PC-9 (cell line): ENCODE data around the gene CDC14A. TPM values are rescaled to one million over a fixed set of nuclear protein-coding genes. Genes with fewer than 3 reads are reported as not detected.
A peak's percentile ranks its signal among the peaks of the same experiment; 100 is the strongest.

ENCODE experiments used
- BruUV-seq: library from RNA; stranded (reverse); fragments of 400-500 nt; replicated peaks from 2 replicates; lab custom pipeline; 2021; lab: Mats Ljungman, UMichigan
- CTCF ChIA-PET: fragments of 300-600 bp; sonication (Branson Sonifier 250); formaldehyde crosslinking; loops from one replicate; lab custom pipeline; 2022; ENCODE audit warnings: antibody characterized with exemption; lab: Charles Lee
- POLR2A ChIA-PET: fragments of 300-600 bp; sonication (Branson Sonifier 250); formaldehyde crosslinking; loops from one replicate; lab custom pipeline; 2022; ENCODE audit warnings: antibody characterized with exemption; ENCODE audit not compliant: unreplicated experiment; lab: Charles Lee
- DNase-seq, 2 experiments: peaks; one replicate each; pipeline versions ENCODE4 v3.0.0 to v3.0.0-alpha.2; 2015 to 2022; ENCODE audit warnings: mixed read lengths in 1 of 2
- H2AFZ ChIP-seq: fragments of 200-600 bp; sonication (generic); 2 replicates; pipeline ENCODE4 v1.8.1; 2017; ENCODE audit warnings: antibody characterized with exemption
- H3F3A ChIP-seq: fragments of 200-600 bp; sonication (generic); 2 replicates; pipeline ENCODE4 v1.8.1; 2017; ENCODE audit warnings: antibody characterized with exemption, mild to moderate bottlenecking, low read depth; ENCODE audit not compliant: insufficient read depth
- H3K27ac ChIP-seq: fragments of 200-600 bp; sonication (generic); 2 replicates; pipeline ENCODE4 v1.6.1; 2016; ENCODE audit warnings: mixed run types
- H3K27me3 ChIP-seq: fragments of 200-600 bp; sonication (generic); 2 replicates; pipeline ENCODE4 v1.6.1; 2016; ENCODE audit warnings: low read depth, mixed run types; ENCODE audit not compliant: insufficient read depth
- H3K36me3 ChIP-seq: fragments of 200-600 bp; sonication (generic); 2 replicates; pipeline ENCODE4 v1.6.1; 2016; ENCODE audit warnings: low read depth, mixed run types
- H3K4me1 ChIP-seq: fragments of 200-600 bp; sonication (generic); replicated peaks from 2 replicates; pipeline ENCODE4 v1.6.1; 2016; ENCODE audit warnings: mixed run types; ENCODE audit not compliant: insufficient read depth
- H3K4me2 ChIP-seq: fragments of 200-600 bp; sonication (generic); 2 replicates; pipeline ENCODE4 v1.6.1; 2017; ENCODE audit warnings: mixed run types
- H3K4me3 ChIP-seq: fragments of 200-600 bp; sonication (generic); 2 replicates; pipeline ENCODE4 v1.6.1; 2016; ENCODE audit warnings: mixed run types
- H3K79me2 ChIP-seq: fragments of 200-600 bp; sonication (generic); 2 replicates; pipeline ENCODE4 v1.6.1; 2017; ENCODE audit warnings: low read depth, mixed run types
- H3K9me2 ChIP-seq: fragments of 200-600 bp; sonication (generic); 2 replicates; pipeline ENCODE4 v1.8.1; 2017; ENCODE audit warnings: mild to moderate bottlenecking; ENCODE audit not compliant: insufficient read depth
- H3K9me3 ChIP-seq: fragments of 200-600 bp; sonication (generic); 2 replicates; pipeline ENCODE4 v1.8.1; 2016; ENCODE audit warnings: low read depth; ENCODE audit not compliant: insufficient read depth
- H4K20me1 ChIP-seq: fragments of 200-600 bp; sonication (generic); 2 replicates; pipeline ENCODE4 v1.8.1; 2017; ENCODE audit not compliant: insufficient read depth
- EZH2 ChIP-seq: fragments of 200-600 bp; sonication (generic); IDR thresholded peaks from 2 replicates; pipeline ENCODE4 v1.8.0; 2017; ENCODE audit warnings: antibody characterized with exemption, low read depth
- intact Hi-C: fragments of 100-400 bp; cut with micrococcal nuclease; formaldehyde crosslinking; loops from one replicate; pipeline ENCODE4 v1.10.0; 2022; ENCODE audit not compliant: unreplicated experiment
- total RNA-seq: library from RNA; stranded (reverse); gene quantifications from 2 replicates; pipeline ENCODE4 v1.2.3, GENCODE V29; 2021
- TF ChIP-seq, protein P1 (sequence below): fragments of 200-600 bp; sonication (generic); conservative IDR thresholded peaks from 2 replicates; pipeline ENCODE4 v1.6.1; 2017; ENCODE audit warnings: mixed run types, antibody characterized with exemption, mild to moderate bottlenecking, moderate library complexity

The CDC14A gene
- total RNA-seq, 1 experiment from 2014 or later, result 2.8 TPM

DNA sequence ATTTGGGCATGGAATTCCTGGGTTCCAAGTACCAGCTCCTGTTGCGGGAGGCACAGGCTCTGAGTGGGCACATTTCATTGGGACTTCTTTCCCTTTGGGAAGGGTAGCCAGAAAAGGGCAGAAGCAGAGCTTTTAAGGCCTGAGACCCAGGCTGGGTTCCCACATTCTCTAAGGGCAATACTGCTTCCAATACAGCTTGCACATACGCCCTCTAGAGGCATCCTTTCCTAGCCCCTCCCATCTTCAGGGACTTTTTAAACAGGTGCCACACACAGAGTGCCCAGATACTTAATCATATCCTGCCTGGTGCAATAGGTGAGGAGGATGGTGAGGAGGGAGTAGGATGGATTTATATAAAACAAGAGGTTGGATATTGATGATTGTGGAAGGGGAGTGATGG, 191.3 kb downstream of the CDC14A start:
- Histone ChIP-seq H3K4me1 (no peaks in the 10 kb centered on the region), H3K9me2 (no peaks in the 10 kb centered on the region), H3K4me3 (no peak overlapping the region), H3K79me2 (no peaks in the 10 kb centered on the region), H4K20me1 (no peaks in the 10 kb centered on the region), H2AFZ (no peak overlapping the region), H3K4me2 (no peak overlapping the region), H3F3A (no peaks in the 10 kb centered on the region), H3K27ac (no peak overlapping the region), H3K9me3 (no peaks in the 10 kb centered on the region), H3K27me3 (no peaks in the 10 kb centered on the region), H3K36me3 (no peaks in the 10 kb centered on the region)
- DNase-seq, result no peak
- no TSS peak for BruUV-seq
- TF ChIP-seq EZH2, result no peak
- TF ChIP-seq, protein P1, sequence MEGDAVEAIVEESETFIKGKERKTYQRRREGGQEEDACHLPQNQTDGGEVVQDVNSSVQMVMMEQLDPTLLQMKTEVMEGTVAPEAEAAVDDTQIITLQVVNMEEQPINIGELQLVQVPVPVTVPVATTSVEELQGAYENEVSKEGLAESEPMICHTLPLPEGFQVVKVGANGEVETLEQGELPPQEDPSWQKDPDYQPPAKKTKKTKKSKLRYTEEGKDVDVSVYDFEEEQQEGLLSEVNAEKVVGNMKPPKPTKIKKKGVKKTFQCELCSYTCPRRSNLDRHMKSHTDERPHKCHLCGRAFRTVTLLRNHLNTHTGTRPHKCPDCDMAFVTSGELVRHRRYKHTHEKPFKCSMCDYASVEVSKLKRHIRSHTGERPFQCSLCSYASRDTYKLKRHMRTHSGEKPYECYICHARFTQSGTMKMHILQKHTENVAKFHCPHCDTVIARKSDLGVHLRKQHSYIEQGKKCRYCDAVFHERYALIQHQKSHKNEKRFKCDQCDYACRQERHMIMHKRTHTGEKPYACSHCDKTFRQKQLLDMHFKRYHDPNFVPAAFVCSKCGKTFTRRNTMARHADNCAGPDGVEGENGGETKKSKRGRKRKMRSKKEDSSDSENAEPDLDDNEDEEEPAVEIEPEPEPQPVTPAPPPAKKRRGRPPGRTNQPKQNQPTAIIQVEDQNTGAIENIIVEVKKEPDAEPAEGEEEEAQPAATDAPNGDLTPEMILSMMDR, result peak; percentile 47
- ChIA-PET CTCF (no interaction called here), POLR2A (no interaction called here)
- intact Hi-C loops, result no loop called here

DNA sequence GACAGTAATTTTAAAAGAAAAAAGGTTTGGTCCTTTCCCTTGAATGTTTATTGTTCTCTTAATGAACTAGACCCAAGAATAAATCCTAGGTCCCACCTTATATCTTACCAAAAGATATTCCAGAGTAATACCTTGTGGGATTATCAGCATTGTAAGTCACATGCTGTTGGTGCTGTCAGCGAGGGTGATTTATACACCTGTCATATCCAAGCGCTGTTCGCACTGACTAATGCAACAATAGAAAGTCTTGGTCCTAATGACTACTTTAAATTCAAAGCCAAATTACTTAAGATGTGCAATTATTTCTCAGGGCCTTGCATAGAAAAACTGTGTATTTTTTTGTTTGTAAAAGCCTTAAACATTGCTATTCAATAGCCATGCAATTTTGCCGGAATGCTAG, 192.5 kb downstream of the CDC14A start:
- Histone ChIP-seq H3F3A (no peaks in the 10 kb centered on the region), H3K27ac (no peak overlapping the region), H2AFZ (no peak overlapping the region), H3K4me3 (no peak overlapping the region), H3K4me2 (no peak overlapping the region), H3K4me1 (no peaks in the 10 kb centered on the region), H3K9me3 (no peaks in the 10 kb centered on the region), H3K9me2 (no peaks in the 10 kb centered on the region), H3K27me3 (no peaks in the 10 kb centered on the region), H4K20me1 (no peaks in the 10 kb centered on the region), H3K36me3 (no peaks in the 10 kb centered on the region), H3K79me2 (no peaks in the 10 kb centered on the region)
- TF ChIP-seq EZH2, result no peak
- TF ChIP-seq, protein P1, result no peak
- CTCF ChIA-PET, result no interaction called here
- intact Hi-C loops, result no loop called here
- DNase-seq, result no peak
- POLR2A ChIA-PET, result no interaction called here
- BruUV-seq, result no TSS peak

DNA sequence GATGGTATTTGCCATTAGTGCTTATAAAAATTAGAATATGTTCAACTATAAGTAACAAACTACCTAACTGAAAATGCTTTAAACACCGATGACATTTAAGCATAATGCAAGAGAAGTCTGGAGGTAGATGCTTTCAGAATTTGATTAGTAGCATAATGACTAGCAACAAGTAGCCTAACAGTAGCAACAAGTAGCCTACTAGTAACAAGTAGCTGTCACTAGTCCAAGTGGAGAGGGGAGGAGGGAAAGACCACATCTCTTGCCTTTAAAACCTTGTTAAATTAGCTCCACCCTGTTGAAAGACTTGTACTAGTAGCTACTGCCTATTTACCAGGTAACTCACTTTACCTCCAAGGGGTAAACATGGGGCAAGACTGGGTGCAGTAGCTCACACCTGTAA, 193.5 kb downstream of the CDC14A start:
- no peak for DNase-seq
- Histone ChIP-seq H4K20me1 (no peaks in the 10 kb centered on the region), H2AFZ (no peak overlapping the region), H3K27me3 (no peaks in the 10 kb centered on the region), H3K36me3 (no peaks in the 10 kb centered on the region), H3F3A (no peaks in the 10 kb centered on the region), H3K9me3 (no peaks in the 10 kb centered on the region), H3K4me2 (no peak overlapping the region), H3K9me2 (no peaks in the 10 kb centered on the region), H3K79me2 (no peaks in the 10 kb centered on the region), H3K27ac (no peak overlapping the region), H3K4me1 (no peaks in the 10 kb centered on the region), H3K4me3 (no peak overlapping the region)
- CTCF ChIA-PET, result no interaction called here
- POLR2A ChIA-PET, result no interaction called here
- TF ChIP-seq, protein P1, result no peak
- no peak for TF ChIP-seq EZH2
- intact Hi-C loops, result no loop called here
- BruUV-seq, result no TSS peak
